ENCODE data around the gene KIRREL3.

The KIRREL3 gene

DNA sequence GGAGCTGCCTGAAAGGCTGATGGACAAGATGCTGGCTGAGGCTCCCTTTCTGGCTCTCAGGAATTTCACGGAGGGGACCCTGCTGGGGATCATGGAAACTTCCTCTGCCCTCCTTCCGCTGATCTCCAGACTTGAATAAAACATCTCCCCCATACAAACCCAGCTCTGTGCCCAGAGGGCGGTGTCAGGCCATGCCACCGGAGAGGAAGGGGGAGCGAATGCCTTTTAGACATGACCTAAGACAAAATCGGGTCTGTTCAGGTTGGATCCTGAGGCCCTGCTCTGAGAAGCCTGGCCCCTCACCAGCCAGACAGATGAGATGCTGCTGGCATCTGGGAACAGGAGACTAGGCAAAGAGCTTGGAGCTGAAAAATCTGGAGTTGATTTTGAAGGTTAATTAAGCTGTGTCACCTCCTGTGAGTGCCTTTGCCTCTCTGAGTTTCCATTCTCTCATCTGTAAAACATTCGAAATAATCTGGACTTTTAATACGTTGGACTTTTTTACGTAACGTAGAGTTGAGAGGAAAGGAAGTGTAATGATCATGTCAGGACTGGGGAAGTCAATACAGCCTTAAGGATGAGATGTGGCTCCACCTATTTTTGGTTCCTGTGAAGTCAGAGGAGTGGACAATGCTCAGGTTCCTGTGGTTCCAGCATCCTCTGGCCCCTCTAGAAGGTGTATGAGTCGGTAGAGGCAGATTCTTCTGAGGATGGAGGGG is 481.4 kb downstream of the KIRREL3 start:
- no peak overlapping the region for H3K4me3 ChIP-seq (ENCODE audit: low read depth, low read length)
- TF ChIP-seq CTCF (IDR thresholded peaks at IDR 0.05; ENCODE audit: low read depth, low read length) = no peak

DNA sequence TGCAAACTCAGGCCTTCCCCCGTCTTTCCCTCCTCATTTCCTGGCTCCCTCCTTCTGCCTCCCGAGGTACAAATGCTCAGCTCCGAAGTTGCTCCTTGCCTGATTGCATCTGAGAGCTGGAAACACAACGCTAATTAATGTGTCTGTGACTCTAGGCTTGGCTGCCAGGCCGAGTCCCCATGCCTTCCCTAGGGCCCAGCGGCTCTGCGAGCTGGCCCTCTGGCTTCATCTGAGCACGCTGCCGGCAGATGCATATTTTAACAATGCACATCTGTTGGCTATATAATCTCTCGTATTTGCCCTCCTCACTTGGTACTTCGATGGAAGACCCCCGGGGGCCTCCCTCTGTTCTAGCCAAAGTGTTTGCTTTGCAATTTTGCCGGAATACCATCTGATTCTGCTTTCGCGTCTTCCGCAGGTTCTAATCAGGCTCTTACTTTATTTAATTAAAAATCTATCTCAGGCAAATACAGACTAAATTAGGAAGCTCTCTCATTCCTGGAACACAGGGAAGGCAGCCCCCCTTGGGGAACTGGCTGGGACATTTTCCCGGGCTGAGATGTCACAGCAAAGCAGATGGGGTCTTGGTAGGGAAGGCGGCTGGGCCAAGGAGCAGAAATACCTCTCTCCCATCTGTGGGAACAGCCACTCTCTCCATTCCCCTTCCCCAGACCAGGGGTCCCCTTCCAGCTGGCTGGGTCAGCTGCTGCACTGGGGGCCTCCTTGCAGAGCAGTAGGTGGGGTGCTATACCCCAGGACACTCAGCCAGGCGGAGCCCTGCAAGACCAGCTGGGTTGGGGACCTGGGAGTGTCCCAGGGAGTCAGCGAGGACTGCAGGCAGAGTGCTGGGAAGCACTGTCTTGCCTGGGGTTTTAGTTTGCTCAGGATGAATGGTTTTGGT is 482.2 kb downstream of the KIRREL3 start:
- TF ChIP-seq CTCF (IDR thresholded peaks at IDR 0.05; ENCODE audit: low read depth, low read length) = no peak
- no peak overlapping the region for H3K4me3 ChIP-seq (ENCODE audit: low read depth, low read length)

- TF ChIP-seq CTCF (IDR thresholded peaks at IDR 0.05; ENCODE audit: low read depth, low read length) = no peak
- H3K4me3 ChIP-seq (ENCODE audit: low read depth, low read length) = no peak overlapping the region
Measured at GRCh38 chr11:126515501-126515900, 485.1 kb downstream of the KIRREL3 start.

DNA sequence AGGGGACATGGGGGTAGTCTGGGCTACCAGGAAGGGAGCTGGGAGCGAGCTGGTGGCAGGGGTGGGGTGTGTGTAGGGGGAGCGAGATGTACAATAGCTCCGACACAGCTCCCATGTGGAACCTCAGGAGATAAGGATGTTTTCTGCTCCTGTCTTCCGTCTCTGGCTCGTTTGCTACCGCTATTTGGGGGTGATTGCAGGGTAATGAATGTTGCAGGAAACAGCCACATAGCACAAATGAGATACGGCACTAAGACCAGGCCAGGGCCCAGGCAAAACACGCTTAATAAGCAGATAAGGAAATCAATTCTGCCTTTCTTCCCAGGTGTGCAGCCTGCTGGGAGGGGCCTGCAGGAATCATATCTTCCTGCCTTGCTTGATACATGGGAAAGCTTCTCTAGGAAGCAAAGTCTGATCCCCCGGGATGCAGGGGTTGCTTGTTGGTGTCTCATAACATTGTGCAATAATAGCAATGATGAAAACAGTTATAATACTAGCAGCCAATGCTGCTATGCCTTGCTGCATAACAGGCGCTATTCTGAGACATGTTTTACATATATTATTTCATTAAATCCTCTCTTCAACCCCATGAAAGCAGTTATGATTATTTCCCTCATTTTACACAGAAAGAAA is 486.4 kb downstream of the KIRREL3 start:
- H3K4me3 ChIP-seq (ENCODE audit: low read depth, low read length) = no peak overlapping the region
- no peak for TF ChIP-seq CTCF (IDR thresholded peaks at IDR 0.05; ENCODE audit: low read depth, low read length)

GRCh38 chr11:126512741-126513715 is 487.5 kb downstream of the KIRREL3 start:
- H3K4me3 ChIP-seq (ENCODE audit: low read depth, low read length) = no peak overlapping the region
- no peak for TF ChIP-seq CTCF (IDR thresholded peaks at IDR 0.05; ENCODE audit: low read depth, low read length)

GRCh38 chr11:126512251-126512650 is 488.3 kb downstream of the KIRREL3 start:
- TF ChIP-seq CTCF (IDR thresholded peaks at IDR 0.05; ENCODE audit: low read depth, low read length) = no peak
- no peak overlapping the region for H3K4me3 ChIP-seq (ENCODE audit: low read depth, low read length)

Measured in WI38 (cell line).